HepG2 (cell line): ENCODE results near the gene SLC9A9. TPM values are rescaled to one million over a fixed set of nuclear protein-coding genes. Genes with fewer than 3 reads are reported as not detected.

Experiments
- ATAC-seq: fragments of 200-7000 bp; cut with Tn5 transposase; 3 replicates; pipeline ENCODE4 v1.9.1; 2020; ENCODE audit warnings: mild to moderate bottlenecking, moderate library complexity
- BruUV-seq: library from RNA; stranded (reverse); fragments of 400-500 nt; replicated peaks from 2 replicates; lab custom pipeline; 2021; lab: Mats Ljungman, UMichigan
- CTCF ChIA-PET: fragments of 300-600 bp; formaldehyde crosslinking; extraction: SDS; loops from one replicate; lab custom pipeline; 2021; ENCODE audit warnings: low total read pairs, inconsistent platforms, low intra/inter-chr PET ratio; lab: Yijun Ruan, JAX
- POLR2A ChIA-PET: fragments of 350-600 bp; sonication (Branson Sonifier 250); formaldehyde crosslinking; loops from one replicate; lab custom pipeline; 2020; ENCODE audit warnings: antibody characterized with exemption, inconsistent platforms; lab: Yijun Ruan, JAX
- DNase-seq: peaks from one replicate; pipeline ENCODE4 v3.0.0-alpha.2; 2015; ENCODE audit warnings: low spot score
- FAIRE-seq: peaks from 3 replicates; lab custom pipeline; 2011; peaks lifted over from hg19 to GRCh38; lab: Jason Lieb, UNC
- H2AFZ ChIP-seq: one replicate; pipeline ENCODE4 v1.6.1; 2011; ENCODE audit warnings: low read length, inconsistent platforms
- H3K27ac ChIP-seq: fragments of 300-600 bp; 3 replicates; pipeline ENCODE4 v1.8.0; 2011; ENCODE audit warnings: mixed run types, mild to moderate bottlenecking, mixed read lengths, low read length, inconsistent platforms; ENCODE audit not compliant: insufficient read depth; ENCODE audit errors: extremely low read length
- H3K27me3 ChIP-seq, 2 experiments: fragments of 200-600 bp in 1 of 2; 2 replicates in 1 of 2; 3 replicates in 1 of 2; pipeline versions ENCODE4 v1.6.0 to v1.8.0; 2011; ENCODE audit warnings: low read length in 2 of 2, mild to moderate bottlenecking in 2 of 2, moderate library complexity in 2 of 2, inconsistent platforms in 1 of 2; ENCODE audit not compliant: insufficient read depth in 2 of 2, control insufficient read depth in 1 of 2
- H3K36me3 ChIP-seq, 2 experiments: fragments of 200-600 bp in 1 of 2; replicated peaks in 1 of 2; 2 replicates in 1 of 2; 3 replicates in 1 of 2; pipeline versions ENCODE4 v1.5.1 to v1.8.0; 2011; ENCODE audit warnings: low read length in 2 of 2, inconsistent platforms in 1 of 2; ENCODE audit not compliant: insufficient read depth in 2 of 2, control insufficient read depth in 1 of 2
- H3K4me1 ChIP-seq: 2 replicates; pipeline ENCODE4 v1.5.1; 2012; ENCODE audit warnings: low read length, inconsistent platforms; ENCODE audit not compliant: insufficient read depth
- H3K4me2 ChIP-seq: 2 replicates; pipeline ENCODE4 v1.6.0; 2011; ENCODE audit warnings: low read depth, low read length, inconsistent platforms
- H3K4me3 ChIP-seq, 3 experiments: fragments of 200-600 bp in 1 of 3; sonication (generic), shearing (Covaris generic) in 1 of 3; replicated peaks in 1 of 3; 2 replicates each; pipeline ENCODE4 v1.5.1; 2011 to 2016; ENCODE audit warnings: low read length in 3 of 3, inconsistent platforms in 2 of 3, low read depth in 2 of 3, mild to moderate bottlenecking in 2 of 3, control low read depth in 1 of 3, mixed read lengths in 1 of 3; ENCODE audit not compliant: insufficient read depth in 1 of 3
- H3K79me2 ChIP-seq: one replicate; pipeline ENCODE4 v1.6.1; 2011; ENCODE audit warnings: low read length, inconsistent platforms; ENCODE audit not compliant: insufficient read depth
- H3K9ac ChIP-seq: 2 replicates; pipeline ENCODE4 v1.6.0; 2011; ENCODE audit warnings: mild to moderate bottlenecking, low read depth, low read length, inconsistent platforms; ENCODE audit not compliant: insufficient read depth
- H3K9me3 ChIP-seq: 2 replicates; pipeline ENCODE4 v1.5.1; 2012; ENCODE audit warnings: mild to moderate bottlenecking, low read length
- H4K20me1 ChIP-seq: 2 replicates; pipeline ENCODE4 v1.6.0; 2011; ENCODE audit warnings: inconsistent platforms, mild to moderate bottlenecking, low read length, moderate library complexity; ENCODE audit not compliant: insufficient read depth
- ATF5 ChIP-seq: sonication (generic); formaldehyde crosslinking; IDR thresholded peaks from 2 replicates; pipeline ENCODE4 v1.4.0; 2020; ENCODE audit warnings: mild to moderate bottlenecking, low read depth, missing genetic modification reagents
- HOXA3 ChIP-seq: sonication (generic); formaldehyde crosslinking; IDR thresholded peaks from 2 replicates; pipeline ENCODE4 v1.5.0; 2020; ENCODE audit warnings: missing genetic modification reagents
- HOXA7 ChIP-seq: sonication (generic); formaldehyde crosslinking; IDR thresholded peaks from 2 replicates; pipeline ENCODE4 v1.8.1; 2022; ENCODE audit warnings: mild to moderate bottlenecking, missing genetic modification reagents, moderate library complexity
- JARID2 ChIP-seq: sonication (generic); formaldehyde crosslinking; IDR thresholded peaks from 2 replicates; pipeline ENCODE4 v1.8.1; 2023; ENCODE audit warnings: missing genetic modification reagents, inconsistent platforms; ENCODE audit not compliant: insufficient replicate concordance
- SETDB1 ChIP-seq: sonication (generic); formaldehyde crosslinking; IDR thresholded peaks from 2 replicates; pipeline ENCODE4 v1.5.1; 2020; ENCODE audit warnings: missing genetic modification reagents, mild to moderate bottlenecking, borderline replicate concordance
- TBP ChIP-seq: sonication (generic); formaldehyde crosslinking; IDR thresholded peaks from 2 replicates; pipeline ENCODE4 v1.5.0; 2020; ENCODE audit warnings: missing genetic modification reagents
- ZNF142 ChIP-seq: sonication (generic); formaldehyde crosslinking; IDR thresholded peaks from 2 replicates; pipeline ENCODE4 v1.4.0; 2020; ENCODE audit warnings: missing genetic modification reagents
- ZNF383 ChIP-seq: sonication (generic); formaldehyde crosslinking; IDR thresholded peaks from 2 replicates; pipeline ENCODE4 v1.4.0; 2020; ENCODE audit warnings: missing genetic modification reagents, mild to moderate bottlenecking, borderline replicate concordance
- ZNF674 ChIP-seq: sonication (generic); formaldehyde crosslinking; IDR thresholded peaks from 2 replicates; pipeline ENCODE4 v1.5.0; 2020; ENCODE audit warnings: low read depth, mild to moderate bottlenecking, missing genetic modification reagents
- ZNF703 ChIP-seq: sonication (generic); formaldehyde crosslinking; IDR thresholded peaks from 2 replicates; pipeline ENCODE4 v1.5.1; 2020; ENCODE audit warnings: missing genetic modification reagents, mild to moderate bottlenecking, moderate library complexity, borderline replicate concordance
- ZNF704 ChIP-seq: sonication (generic); formaldehyde crosslinking; IDR thresholded peaks from 2 replicates; pipeline ENCODE4 v1.8.1; 2023; ENCODE audit warnings: mild to moderate bottlenecking, inconsistent platforms, moderate library complexity, missing genetic modification reagents, borderline replicate concordance
- ZNF720 ChIP-seq: sonication (generic); formaldehyde crosslinking; IDR thresholded peaks from 2 replicates; pipeline ENCODE4 v1.4.0; 2020; ENCODE audit warnings: missing genetic modification reagents
- ZNF749 ChIP-seq: sonication (generic); formaldehyde crosslinking; IDR thresholded peaks from 2 replicates; pipeline ENCODE4 v1.8.0; 2022; ENCODE audit warnings: mild to moderate bottlenecking, missing genetic modification reagents, moderate library complexity, borderline replicate concordance
- ZNF850 ChIP-seq: sonication (generic); formaldehyde crosslinking; conservative IDR thresholded peaks from 2 replicates; pipeline ENCODE4 v1.9.0; 2021; ENCODE audit warnings: mild to moderate bottlenecking, missing genetic modification reagents
- WGBS: methylation state at CpG from one replicate; pipeline ENCODE4 v1.1.6; 2017; ENCODE audit warnings: low lambda C conversion rate; 5-methylcytosine and 5-hydroxymethylcytosine counted together
- in situ Hi-C: cut with HindIII; loops from 2 replicates; pipeline ENCODE4 v1.10.0; 2017; ENCODE audit warnings: low pct_unique_long_range_greater_than_20kb; ENCODE audit not compliant: extremely low pct_ligation_motif_present
- intact Hi-C: fragments of 100-400 bp; cut with micrococcal nuclease; formaldehyde crosslinking; loops from one replicate; pipeline ENCODE4 v1.10.0; 2022; ENCODE audit not compliant: unreplicated experiment
- polyA plus RNA-seq, 8 experiments: library from polyadenylated mRNA; depleted of rRNA in 3 of 8; stranded (reverse) in 7 of 8; unstranded in 1 of 8; fragments of >200 nt; fragmentation: Illumina TruSeq in 4 of 8; extraction: Trizol in 4 of 8; gene quantifications; 2 replicates each; pipeline versions ENCODE4 v1.2.1 to v1.2.3, GENCODE V29; 2011 to 2016; ENCODE audit warnings: low read depth in 4 of 8, missing spikeins in 1 of 8, mixed read lengths in 1 of 8; ENCODE audit not compliant: insufficient read depth in 1 of 8
- total RNA-seq, 5 experiments: library from RNA; depleted of rRNA; stranded (reverse); fragments of >200 nt; fragmentation: Illumina TruSeq; extraction: Trizol; gene quantifications; 2 replicates each; pipeline ENCODE4 v1.2.3, GENCODE V29; 2016; ENCODE audit warnings: low read depth in 1 of 5
- TF ChIP-seq, protein P1 (sequence below): sonication (generic); formaldehyde crosslinking; IDR thresholded peaks from 2 replicates; pipeline ENCODE4 v1.5.0; 2020; ENCODE audit warnings: mild to moderate bottlenecking, missing genetic modification reagents

The SLC9A9 gene
- total and polyA plus RNA-seq, 2 of the 13 experiments (the other 11 are each of a cell fraction or from before 2014, with no cell fraction given): not detected

DNA sequence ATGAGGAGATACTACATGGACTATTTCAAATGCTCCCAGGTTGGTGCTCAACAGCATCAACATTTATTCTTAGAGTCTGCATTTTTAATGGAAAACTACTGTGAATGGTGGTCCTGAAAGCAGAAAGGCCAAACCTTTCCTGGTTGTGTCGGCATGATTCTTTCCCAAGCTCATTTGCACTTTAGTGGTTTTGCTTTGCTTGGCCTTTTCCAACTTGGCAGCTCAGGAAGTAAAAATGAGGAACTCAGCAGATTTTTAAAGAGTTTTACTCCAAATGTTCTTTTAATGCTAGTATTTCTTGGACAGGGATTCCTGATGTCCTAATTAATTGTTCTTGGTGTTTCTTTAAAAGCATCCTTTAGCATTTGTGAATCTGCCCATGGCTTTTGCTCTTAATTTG is 197.4 kb downstream of the SLC9A9 start (continued):
- TF ChIP-seq ZNF749 (CRISPR knock-in tag) (no peak), ZNF674 (no peak), ZNF720 (CRISPR knock-in tag) (no peak), TBP (CRISPR knock-in tag) (no peak)
- TF ChIP-seq, protein P1, sequence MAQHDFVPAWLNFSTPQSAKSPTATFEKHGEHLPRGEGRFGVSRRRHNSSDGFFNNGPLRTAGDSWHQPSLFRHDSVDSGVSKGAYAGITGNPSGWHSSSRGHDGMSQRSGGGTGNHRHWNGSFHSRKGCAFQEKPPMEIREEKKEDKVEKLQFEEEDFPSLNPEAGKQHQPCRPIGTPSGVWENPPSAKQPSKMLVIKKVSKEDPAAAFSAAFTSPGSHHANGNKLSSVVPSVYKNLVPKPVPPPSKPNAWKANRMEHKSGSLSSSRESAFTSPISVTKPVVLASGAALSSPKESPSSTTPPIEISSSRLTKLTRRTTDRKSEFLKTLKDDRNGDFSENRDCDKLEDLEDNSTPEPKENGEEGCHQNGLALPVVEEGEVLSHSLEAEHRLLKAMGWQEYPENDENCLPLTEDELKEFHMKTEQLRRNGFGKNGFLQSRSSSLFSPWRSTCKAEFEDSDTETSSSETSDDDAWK (CRISPR knock-in tag): no peak

GRCh38 chr3:143650120-143650519 is 198.1 kb downstream of the SLC9A9 start:
- ChIA-PET POLR2A (no interaction called here), CTCF (no interaction called here)
- no peaks in the 10 kb centered on the region; a peak in 1 of 5 replicates for H3K27me3 ChIP-seq
- no peaks in the 10 kb centered on the region for H3K4me1 ChIP-seq
- H3K4me2 ChIP-seq: no peak overlapping the region
- 1% methylated on average over 2 of the region's 2 CpGs for WGBS
- H3K36me3 ChIP-seq: no peaks in the 10 kb centered on the region
- no peak overlapping the region for H3K9ac ChIP-seq
- BruUV-seq: no TSS peak
- no peak overlapping the region for H3K4me3 ChIP-seq
- H3K79me2 ChIP-seq: no peaks in the 10 kb centered on the region
- H3K27ac ChIP-seq: no peak overlapping the region
- no peak for ATAC-seq
- no peaks in the 10 kb centered on the region for H4K20me1 ChIP-seq
- DNase-seq: no peak
- FAIRE-seq: no peak
- intact Hi-C loops (no loop called here), in situ Hi-C loops (no loop called here)
- H3K9me3 ChIP-seq: no peaks in the 10 kb centered on the region
- H2AFZ ChIP-seq: no peak overlapping the region
- no peak for TF ChIP-seq ZNF704 (CRISPR knock-in tag)
- TF ChIP-seq ZNF703 (CRISPR knock-in tag): no peak
- TF ChIP-seq ZNF142 (CRISPR knock-in tag): no peak
- TF ChIP-seq HOXA3 (CRISPR knock-in tag): no peak
- no peak for TF ChIP-seq ZNF383 (CRISPR knock-in tag)
- TF ChIP-seq ZNF850 (CRISPR knock-in tag): no peak
- no peak for TF ChIP-seq ATF5 (CRISPR knock-in tag)
- no peak for TF ChIP-seq JARID2
- TF ChIP-seq HOXA7 (CRISPR knock-in tag): no peak
- no peak for TF ChIP-seq SETDB1 (CRISPR knock-in tag)
